ENCODE results near the gene MSL1. TPM values are rescaled to one million over a fixed set of nuclear protein-coding genes. Genes with fewer than 3 reads are reported as not detected.
A peak's percentile ranks its signal among the peaks of the same experiment; 100 is the strongest.

Gene MSL1
- total and polyA plus RNA-seq, 2 experiments from 2014 or later, result 26.7 to 81.6 TPM

DNA sequence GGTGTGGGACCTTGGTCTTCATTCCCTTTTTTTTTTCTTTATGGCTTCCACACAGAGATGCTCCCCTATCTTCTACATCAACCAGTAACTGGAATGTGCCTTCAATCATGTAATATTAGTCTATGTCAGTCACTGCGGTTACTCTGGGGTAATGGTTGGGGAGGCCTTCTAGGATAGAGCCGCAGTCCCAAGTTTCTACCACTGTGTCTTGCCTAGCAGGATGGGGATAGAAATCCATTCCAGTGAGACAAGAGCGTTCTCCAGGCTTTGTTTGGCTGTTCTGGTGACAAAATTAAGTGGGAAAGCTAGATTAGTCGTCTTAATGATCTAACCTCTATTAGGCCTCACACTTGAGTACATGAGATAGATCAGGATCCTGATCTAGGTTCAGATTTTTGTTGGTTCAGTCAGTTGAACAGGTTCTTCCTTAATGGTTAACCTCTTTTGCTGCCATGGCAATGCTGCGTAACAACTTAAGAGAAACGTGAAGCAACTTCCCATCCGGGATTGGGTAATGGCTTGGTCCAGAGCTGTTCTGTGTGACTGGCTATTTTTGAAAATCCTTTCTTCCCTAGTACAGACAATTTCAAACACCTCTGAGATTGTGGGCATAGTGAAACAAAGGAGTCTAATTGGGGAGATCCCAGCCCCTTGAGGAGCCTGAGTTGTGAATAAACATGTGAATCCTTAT is 8.7 kb downstream of the MSL1 start:
- DNase-seq (ENCODE audit: low spot score), result no peak
- Histone ChIP-seq H4K20me1 (ENCODE audit: insufficient read depth, poor library complexity, severe bottlenecking) (peaks cover 25% of the 10 kb centered on the region), H3K27ac (no peak overlapping the region)

GRCh38 chr17:40134184-40134583 is 12.4 kb downstream of the MSL1 start:
- 74% methylated on average over 7 of the region's 7 CpGs for WGBS (ENCODE audit: low lambda C conversion rate, missing lambda C conversion rate)
- H2AFZ ChIP-seq, result no peak overlapping the region
- DNase-seq (ENCODE audit: low spot score), result peak; percentile 33
- TF ChIP-seq EZH2phosphoT487 (IDR thresholded peaks at IDR 0.05; ENCODE audit: low read depth, severe bottlenecking, unreplicated experiment) (no peak), EZH2 (IDR thresholded peaks at IDR 0.05; ENCODE audit: borderline replicate concordance) (no peak)
- TF ChIP-seq, protein P1, sequence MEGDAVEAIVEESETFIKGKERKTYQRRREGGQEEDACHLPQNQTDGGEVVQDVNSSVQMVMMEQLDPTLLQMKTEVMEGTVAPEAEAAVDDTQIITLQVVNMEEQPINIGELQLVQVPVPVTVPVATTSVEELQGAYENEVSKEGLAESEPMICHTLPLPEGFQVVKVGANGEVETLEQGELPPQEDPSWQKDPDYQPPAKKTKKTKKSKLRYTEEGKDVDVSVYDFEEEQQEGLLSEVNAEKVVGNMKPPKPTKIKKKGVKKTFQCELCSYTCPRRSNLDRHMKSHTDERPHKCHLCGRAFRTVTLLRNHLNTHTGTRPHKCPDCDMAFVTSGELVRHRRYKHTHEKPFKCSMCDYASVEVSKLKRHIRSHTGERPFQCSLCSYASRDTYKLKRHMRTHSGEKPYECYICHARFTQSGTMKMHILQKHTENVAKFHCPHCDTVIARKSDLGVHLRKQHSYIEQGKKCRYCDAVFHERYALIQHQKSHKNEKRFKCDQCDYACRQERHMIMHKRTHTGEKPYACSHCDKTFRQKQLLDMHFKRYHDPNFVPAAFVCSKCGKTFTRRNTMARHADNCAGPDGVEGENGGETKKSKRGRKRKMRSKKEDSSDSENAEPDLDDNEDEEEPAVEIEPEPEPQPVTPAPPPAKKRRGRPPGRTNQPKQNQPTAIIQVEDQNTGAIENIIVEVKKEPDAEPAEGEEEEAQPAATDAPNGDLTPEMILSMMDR (IDR thresholded peaks at IDR 0.05; ENCODE audit: poor library complexity), result no peak
- no peaks in the 10 kb centered on the region for H3K27me3 ChIP-seq
- no peak overlapping the region for H3K4me3 ChIP-seq
- H3K27ac ChIP-seq, result peak overlapping the region; percentile 44
- no peaks in the 10 kb centered on the region for H3K9me2 ChIP-seq (replicated peaks; ENCODE audit: insufficient read depth)
- no peaks in the 10 kb centered on the region for H3K9me3 ChIP-seq (ENCODE audit: low read depth)
- H3K36me3 ChIP-seq (replicated peaks; ENCODE audit: insufficient read depth, low read depth), result peaks cover 9% of the 10 kb centered on the region
- peaks cover 21% of the 10 kb centered on the region for H3K4me1 ChIP-seq (ENCODE audit: insufficient read depth)
- peaks cover 84% of the 10 kb centered on the region for H3K79me2 ChIP-seq
- peak overlapping the region; percentile 9 for H3K4me2 ChIP-seq
- peaks cover 5% of the 10 kb centered on the region for H4K20me1 ChIP-seq (ENCODE audit: insufficient read depth, poor library complexity, severe bottlenecking)

More for the DNA sequence above, 8.7 kb downstream of the MSL1 start:
- H3K4me2 ChIP-seq, result no peak overlapping the region
- H3K9me2 ChIP-seq (replicated peaks; ENCODE audit: insufficient read depth), result no peaks in the 10 kb centered on the region
- H3K36me3 ChIP-seq (replicated peaks; ENCODE audit: insufficient read depth, low read depth), result peaks cover 10% of the 10 kb centered on the region
- peaks cover 85% of the 10 kb centered on the region for H3K79me2 ChIP-seq
- no peak overlapping the region for H3K4me3 ChIP-seq
- no peaks in the 10 kb centered on the region for H3K9me3 ChIP-seq (ENCODE audit: low read depth)
- WGBS (ENCODE audit: low lambda C conversion rate, missing lambda C conversion rate), result 87% methylated on average over 7 of the region's 7 CpGs
- no peaks in the 10 kb centered on the region for H3K27me3 ChIP-seq
- H3K4me1 ChIP-seq (ENCODE audit: insufficient read depth), result peaks cover 19% of the 10 kb centered on the region
- no peak for TF ChIP-seq EZH2 (IDR thresholded peaks at IDR 0.05; ENCODE audit: borderline replicate concordance)
- TF ChIP-seq EZH2phosphoT487 (IDR thresholded peaks at IDR 0.05; ENCODE audit: low read depth, severe bottlenecking, unreplicated experiment), result no peak
- TF ChIP-seq, protein P1 (IDR thresholded peaks at IDR 0.05; ENCODE audit: poor library complexity), result no peak
- H2AFZ ChIP-seq, result no peak overlapping the region

- TF ChIP-seq, protein P1 (IDR thresholded peaks at IDR 0.05; ENCODE audit: poor library complexity), result no peak
- TF ChIP-seq EZH2 (IDR thresholded peaks at IDR 0.05; ENCODE audit: borderline replicate concordance) (no peak), EZH2phosphoT487 (IDR thresholded peaks at IDR 0.05; ENCODE audit: low read depth, severe bottlenecking, unreplicated experiment) (no peak)
- peaks cover 25% of the 10 kb centered on the region for H3K4me1 ChIP-seq (ENCODE audit: insufficient read depth)
- H4K20me1 ChIP-seq (ENCODE audit: insufficient read depth, poor library complexity, severe bottlenecking), result no peaks in the 10 kb centered on the region
- H3K4me3 ChIP-seq, result no peak overlapping the region
- H3K79me2 ChIP-seq, result peaks cover 72% of the 10 kb centered on the region
- H3K4me2 ChIP-seq, result no peak overlapping the region
- whole genome bisulfite sequencing (ENCODE audit: low lambda C conversion rate, missing lambda C conversion rate), result 95% methylated on average over 3 of the region's 3 CpGs
- no peaks in the 10 kb centered on the region for H3K9me3 ChIP-seq (ENCODE audit: low read depth)
- H2AFZ ChIP-seq, result no peak overlapping the region
- no peaks in the 10 kb centered on the region for H3K9me2 ChIP-seq (replicated peaks; ENCODE audit: insufficient read depth)
- DNase-seq (ENCODE audit: low spot score), result no peak
- H3K27me3 ChIP-seq, result no peaks in the 10 kb centered on the region
- peak overlapping the region; percentile 22 for H3K27ac ChIP-seq
- no peaks in the 10 kb centered on the region for H3K36me3 ChIP-seq (replicated peaks; ENCODE audit: insufficient read depth, low read depth)
Observed at GRCh38 chr17:40135817-40136216, 14.0 kb downstream of the MSL1 start.

Measured in hepatocyte (in vitro differentiated cells).